ENCODE results near the gene CSF3R.
"Not testable (repeated sequence)": the region's sequence is repeated elsewhere in the genome, so short reads cannot be mapped to it uniquely, and the experiment has no call there.

CSF3R gene

DNA sequence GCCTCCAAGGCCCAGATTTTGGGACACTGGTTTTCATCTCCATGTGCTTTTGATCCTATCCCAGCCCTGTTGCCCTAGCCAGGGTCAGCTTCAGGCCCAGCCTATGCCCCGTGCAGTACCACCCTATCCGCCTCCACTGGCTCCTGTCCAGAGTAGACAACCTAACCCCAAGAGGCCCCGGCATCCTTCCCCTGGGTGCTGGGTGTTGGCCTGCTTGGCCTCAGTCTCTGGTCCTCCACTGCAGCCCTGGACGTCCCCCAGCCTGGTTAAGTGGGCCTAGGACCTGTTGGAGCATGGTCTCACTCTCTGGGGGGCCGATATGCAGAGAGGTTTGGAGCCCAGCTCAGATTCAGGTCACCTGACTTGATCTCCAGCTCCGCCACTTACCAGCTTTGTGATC, 1.6 kb downstream of the CSF3R start:
- DNase-seq: no peak

DNA sequence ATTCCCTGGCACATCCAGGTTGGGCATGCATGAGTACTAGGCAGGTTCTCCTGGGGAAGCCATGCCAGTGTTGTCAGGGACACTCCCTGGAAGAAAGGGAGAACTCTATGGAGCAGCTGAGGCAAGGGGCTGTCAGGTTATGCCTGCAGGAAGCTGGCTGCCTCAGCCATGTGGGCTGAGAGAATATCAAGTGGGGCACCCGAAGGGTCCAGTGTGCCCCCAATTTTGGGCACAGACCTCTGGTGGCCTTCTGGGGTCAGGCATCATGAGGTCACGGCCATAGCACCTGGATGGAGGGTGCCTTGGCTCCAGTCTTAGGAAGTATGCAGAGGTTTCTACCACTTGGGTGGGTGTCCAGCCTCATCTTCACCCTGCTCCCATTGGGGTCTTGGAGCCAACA, 2.6 kb downstream of the CSF3R start:
- no peak for DNase-seq

- DNase-seq: no peak
Observed at GRCh38 chr1:36479505-36480051, 3.1 kb downstream of the CSF3R start.

GRCh38 chr1:36477615-36478014, 5.1 kb downstream of the CSF3R start:
- not testable (repeated sequence) for DNase-seq

GRCh38 chr1:36476945-36477344, 5.8 kb downstream of the CSF3R start:
- no peak for DNase-seq

- DNase-seq: no peak
Observed at GRCh38 chr1:36475910-36476604, 6.7 kb downstream of the CSF3R start.

GRCh38 chr1:36475341-36475740, 7.4 kb downstream of the CSF3R start:
- no peak for DNase-seq

DNA sequence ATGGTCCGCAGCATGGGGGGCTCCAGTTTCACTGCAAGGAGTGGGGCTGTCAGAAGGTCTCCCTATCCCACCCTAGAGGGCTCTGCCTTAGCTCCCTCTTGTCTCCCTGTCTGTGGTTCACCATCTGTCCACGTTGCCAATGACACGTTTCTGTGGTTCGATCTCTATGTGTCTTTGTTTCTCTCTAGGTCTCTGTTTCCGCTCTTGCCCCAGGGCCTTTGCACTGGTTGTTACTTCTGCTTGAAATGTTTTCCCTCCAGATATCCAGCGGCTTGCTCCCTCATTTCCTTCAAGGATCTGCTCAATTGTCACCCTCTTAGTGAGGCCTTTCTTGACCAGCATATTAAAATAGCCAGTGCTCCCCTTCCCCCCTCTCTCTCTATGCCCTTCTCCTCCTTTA, 10.1 kb downstream of the CSF3R start:
- no peak for DNase-seq

DNA sequence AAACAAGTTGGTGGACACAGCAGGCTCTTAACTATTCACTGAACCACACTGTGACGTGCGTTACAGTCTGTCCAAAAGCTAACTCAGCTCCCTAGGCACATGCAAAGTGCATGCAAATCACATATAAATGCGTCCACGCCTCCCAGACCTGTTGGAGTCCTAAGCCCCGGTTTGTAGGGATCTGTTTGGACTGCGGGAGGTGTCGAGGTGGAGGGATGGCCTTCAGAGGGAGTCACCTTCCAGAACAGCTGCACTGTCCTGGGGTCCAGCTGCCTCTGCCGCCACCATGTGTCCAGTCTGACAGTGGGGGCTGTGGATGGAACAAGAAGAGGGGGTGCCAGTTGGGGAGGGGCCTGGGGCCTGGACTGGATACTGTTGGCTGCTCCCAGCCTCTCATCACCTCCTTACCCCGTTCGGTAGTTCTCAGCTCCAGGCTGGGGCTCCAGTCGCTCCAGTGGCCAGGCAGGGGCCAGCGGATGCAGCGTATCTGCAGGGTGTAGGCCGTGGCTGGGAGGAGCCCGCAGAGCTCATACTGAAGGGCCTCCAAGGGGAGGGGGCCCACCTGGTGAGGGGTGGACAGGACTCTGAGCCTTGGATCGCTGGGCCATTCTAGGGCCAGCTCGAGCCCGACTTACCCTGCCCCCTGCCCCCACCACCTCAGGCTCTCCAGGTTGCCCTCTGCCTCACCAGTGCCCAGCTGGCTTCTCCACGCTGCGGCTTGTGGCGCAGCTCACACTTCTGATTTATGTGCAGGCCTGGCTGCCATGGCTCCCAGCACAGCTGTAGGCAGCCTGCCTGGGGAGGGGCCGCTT, 10.7 kb downstream of the CSF3R start:
- no peak for DNase-seq

GRCh38 chr1:36469163-36469562, 13.6 kb downstream of the CSF3R start:
- no peak for DNase-seq

DNA sequence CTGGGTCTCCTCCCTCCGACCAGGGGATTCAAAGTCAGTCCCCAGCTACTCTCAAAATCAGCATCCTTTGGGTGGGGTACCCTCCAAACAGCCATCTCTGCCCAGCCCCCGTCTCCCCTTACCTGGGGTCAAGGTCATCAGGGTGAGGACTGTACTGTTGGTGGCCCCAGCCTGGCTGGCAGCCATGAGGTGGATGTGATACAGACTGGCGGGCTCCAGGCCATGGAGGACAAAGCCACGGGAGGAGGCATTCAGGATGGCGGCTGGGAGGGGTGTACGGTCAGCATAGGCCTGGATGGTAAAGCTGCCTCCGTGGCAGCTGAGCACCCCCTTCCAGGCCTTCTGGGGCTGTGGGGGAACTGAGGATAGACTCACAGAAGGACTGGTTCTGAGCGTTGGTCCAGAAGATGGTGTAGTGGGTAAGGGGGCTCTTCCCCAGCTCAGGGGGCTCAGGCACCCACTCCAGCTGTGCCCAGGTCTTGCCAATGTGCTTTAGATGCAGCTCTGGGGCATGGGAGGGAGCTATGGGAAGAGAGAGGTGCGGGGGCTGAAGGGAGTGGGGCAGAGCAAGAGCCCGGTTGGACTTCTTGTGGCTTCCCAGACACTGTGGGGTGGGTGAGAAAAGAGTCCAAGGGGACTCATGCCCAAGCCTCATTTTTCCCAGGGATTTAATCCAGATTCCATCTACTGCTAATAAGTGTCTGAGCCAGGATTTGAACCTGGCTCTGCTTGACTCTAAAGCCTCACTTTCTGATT, 14.8 kb downstream of the CSF3R start:
- DNase-seq: no peak

DNA sequence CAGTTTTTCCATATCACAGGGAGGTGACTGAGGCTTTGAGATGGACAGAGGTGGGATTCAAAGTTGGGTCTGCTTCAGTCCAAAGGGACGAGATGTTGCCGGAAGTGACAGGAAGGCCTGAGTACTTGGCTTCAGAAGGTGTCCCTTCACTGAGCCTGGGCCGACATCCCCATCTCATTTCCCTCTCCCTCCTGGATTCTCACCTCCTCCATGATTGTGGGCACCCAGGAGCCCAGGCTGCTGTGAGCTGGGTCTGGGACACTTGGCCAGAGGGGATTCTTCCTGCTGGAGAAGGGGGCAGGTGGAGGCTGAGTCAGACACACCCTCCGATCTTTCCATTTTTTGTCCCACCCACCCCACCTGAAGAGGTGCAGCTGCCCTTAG, 15.7 kb downstream of the CSF3R start:
- DNase-seq: no peak

DNA sequence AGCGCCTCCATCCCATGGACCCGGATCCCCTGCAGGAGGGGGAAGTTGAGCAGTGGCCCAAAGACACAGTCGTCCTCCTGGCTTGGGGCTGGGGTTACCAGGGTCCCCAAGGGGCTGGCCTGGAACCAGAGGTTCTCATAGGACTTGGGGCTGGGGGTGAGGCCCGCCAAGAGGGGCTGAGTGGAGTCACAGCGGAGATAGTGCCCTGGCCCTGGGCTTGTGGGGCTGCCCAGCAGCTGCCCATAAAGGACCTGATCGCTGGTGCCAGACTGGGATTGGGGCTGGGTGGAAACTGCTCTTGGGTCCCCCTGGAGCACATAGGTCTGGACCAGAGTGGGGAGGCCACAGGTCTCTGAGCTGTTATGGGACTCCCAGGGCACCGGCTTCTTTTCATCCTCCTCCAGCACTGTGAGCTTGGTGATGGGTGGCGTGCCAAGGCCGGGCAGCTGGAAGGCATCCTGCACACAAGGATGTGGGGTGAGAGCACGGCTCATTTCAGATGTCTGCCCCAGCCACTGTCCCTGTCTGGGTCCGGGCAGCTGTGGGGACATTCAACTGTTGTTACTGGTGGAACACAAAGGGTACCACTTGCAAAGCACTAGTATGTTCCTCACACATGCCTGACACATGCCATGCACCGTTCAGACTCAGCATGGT, 16.2 kb downstream of the CSF3R start:
- DNase-seq: no peak

- DNase-seq: no peak
Observed at GRCh38 chr1:36465731-36466369, 16.9 kb downstream of the CSF3R start.

DNA sequence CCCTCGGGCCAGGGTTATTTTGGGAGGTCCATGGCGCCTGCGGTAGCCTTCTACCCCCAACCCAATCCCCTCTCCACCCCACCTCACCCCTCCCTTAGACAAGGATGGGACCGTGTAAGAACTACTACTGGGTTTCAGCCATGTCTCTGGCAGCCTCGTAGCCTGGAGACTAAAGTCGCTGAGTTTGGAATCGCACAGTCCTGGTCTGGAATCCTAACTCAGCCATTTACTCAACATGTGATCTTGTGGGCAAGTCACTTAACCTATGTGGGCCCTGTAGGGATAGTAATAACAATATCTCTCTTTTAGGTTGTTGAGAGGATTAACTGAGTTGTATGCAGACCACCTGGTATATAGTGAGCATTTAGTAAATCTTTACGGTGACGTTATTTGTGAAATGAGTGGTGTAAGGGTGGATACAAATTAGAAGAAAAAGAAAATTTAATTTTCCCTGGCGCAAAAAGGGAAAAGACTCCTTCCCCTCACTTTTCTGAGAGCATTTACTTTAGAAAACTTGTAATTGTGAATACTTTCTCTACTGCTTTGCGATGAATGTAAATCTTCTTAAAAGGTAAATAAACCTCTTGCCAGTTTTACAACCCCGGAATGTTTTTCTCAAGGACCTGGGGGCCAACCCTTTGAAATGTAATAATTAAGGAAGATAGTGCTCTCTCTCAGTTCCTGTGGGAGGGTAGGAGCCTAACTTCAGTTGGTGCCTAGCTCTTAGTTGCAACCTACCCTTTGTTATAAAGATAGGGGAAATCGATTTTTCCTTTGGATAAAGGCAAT, 17.9 kb downstream of the CSF3R start:
- no peak for DNase-seq

- DNase-seq: peak; percentile 94 to 97
Observed at GRCh38 chr1:36463803-36464604, 18.7 kb downstream of the CSF3R start, which contains the start of gene MRPS15. Gene MRPS15 (minus strand): TSS chr1:36464384. CDS start chr1:36464275, 109 bp downstream.

DNA sequence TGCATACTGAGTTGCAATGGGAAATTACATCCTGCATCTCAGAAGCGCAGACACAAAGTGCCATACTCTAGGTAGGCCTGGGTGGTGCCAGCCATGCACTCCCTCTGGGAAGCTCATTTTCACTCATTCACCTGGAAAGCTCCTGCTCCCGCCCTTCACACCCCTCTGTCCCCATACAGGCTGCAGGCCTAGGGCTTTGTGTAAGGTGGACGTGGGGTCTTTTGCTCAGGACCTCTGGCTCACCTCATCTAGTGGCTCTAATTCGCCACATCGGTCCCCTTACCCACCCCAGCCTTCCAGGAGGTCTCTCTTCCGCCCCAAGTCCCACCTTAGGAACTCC, 19.3 kb downstream of the CSF3R start:
- DNase-seq: no peak

GRCh38 chr1:36458910-36459309, 23.8 kb downstream of the CSF3R start:
- DNase-seq: peak; percentile 23 to 26

GRCh38 chr1:36457691-36458090, 25.0 kb downstream of the CSF3R start:
- DNase-seq: no peak

DNA sequence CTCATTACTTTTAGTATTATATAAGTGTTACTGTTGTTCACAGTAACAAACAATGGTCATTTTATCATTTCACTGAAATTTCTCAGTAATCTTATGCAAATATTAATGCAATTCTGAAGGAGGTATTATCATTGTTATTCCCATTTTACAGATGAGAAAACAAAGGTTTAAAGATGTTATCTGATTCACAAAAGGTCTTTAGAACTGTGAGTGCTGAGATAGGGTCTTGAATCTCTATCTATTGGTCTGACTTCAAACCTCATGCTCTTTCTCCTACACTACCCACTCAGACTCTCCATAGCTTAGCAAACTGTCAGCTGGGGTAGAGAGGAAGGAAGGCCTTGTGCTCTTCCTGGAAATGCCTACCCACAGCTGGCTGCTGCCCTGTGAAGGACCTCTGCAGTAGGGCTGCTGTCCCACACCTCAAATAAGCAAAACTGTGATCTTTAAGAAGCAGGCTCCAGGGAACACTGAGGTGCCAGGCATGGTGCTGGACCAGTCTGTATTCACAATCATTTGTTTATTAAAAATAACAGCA, 26.3 kb downstream of the CSF3R start:
- no peak for DNase-seq

All from activated CD4-positive, alpha-beta T cell treated with anti-CD3 and anti-CD28 coated beads, Interleukin-2, amount 50 U/mL, for 4 hours (primary cell).